ENCODE measurements around the gene SULF2.

SULF2 gene

DNA sequence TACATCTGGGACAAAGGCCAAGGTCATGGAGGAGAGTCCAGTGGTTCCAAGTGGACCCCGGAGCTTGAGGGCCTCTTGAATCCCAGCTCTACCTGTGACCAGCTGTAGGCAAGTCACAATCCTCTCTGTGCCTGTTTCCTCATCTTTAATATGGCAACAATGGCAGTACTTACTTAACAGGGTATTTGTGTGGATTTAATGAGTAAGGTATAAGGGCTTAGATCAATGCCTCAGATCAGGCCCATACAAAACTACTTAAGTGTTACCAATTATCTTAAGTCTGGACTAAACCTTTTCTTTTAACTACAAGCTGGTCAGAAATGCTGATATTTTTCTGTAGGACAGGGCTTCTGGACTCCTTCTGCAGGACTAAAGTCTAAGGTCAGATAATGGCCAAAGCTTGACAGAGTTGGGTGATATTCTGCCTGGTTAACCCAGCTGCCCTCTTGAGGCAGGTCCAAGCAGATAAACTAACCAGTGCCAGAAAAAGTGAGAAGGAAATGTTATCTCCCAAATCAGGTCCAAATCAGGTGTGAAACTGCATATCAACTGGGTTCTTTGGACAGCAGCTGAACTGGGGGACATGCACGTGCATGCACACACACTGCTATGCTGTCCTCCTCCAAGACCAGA, 2.2 kb downstream of the SULF2 start:
- TF ChIP-seq, protein P1, sequence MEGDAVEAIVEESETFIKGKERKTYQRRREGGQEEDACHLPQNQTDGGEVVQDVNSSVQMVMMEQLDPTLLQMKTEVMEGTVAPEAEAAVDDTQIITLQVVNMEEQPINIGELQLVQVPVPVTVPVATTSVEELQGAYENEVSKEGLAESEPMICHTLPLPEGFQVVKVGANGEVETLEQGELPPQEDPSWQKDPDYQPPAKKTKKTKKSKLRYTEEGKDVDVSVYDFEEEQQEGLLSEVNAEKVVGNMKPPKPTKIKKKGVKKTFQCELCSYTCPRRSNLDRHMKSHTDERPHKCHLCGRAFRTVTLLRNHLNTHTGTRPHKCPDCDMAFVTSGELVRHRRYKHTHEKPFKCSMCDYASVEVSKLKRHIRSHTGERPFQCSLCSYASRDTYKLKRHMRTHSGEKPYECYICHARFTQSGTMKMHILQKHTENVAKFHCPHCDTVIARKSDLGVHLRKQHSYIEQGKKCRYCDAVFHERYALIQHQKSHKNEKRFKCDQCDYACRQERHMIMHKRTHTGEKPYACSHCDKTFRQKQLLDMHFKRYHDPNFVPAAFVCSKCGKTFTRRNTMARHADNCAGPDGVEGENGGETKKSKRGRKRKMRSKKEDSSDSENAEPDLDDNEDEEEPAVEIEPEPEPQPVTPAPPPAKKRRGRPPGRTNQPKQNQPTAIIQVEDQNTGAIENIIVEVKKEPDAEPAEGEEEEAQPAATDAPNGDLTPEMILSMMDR (conservative IDR thresholded peaks at IDR 0.05; ENCODE audit: control insufficient read depth, insufficient read depth, low read depth, low read length), result no peak
- no peak overlapping the region for H3K4me3 ChIP-seq (ENCODE audit: control insufficient read depth, low read depth, low read length)

DNA sequence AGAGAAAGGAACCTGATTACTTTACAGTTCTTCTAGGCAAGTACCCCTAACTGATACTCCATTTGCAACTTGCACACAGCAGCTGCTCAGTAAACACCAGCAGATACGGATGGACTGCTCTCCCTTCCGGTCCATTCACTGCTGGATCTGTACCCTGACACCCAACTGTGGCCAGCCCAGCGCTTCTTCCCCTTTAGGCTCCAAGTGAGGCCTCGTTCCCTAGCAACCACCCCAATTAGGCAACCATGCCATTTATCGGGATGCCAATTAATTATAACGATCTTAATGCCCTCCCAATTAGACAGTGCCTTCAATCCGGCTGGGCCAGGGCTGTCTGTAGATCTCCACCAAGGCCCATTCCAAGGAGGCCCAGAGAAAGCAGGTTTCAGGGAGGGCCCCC, 3.2 kb downstream of the SULF2 start:
- DNase-seq (ENCODE audit: low read depth), result no peak
- no peak overlapping the region for H3K4me3 ChIP-seq (ENCODE audit: control insufficient read depth, low read depth, low read length)
- TF ChIP-seq, protein P1 (conservative IDR thresholded peaks at IDR 0.05; ENCODE audit: control insufficient read depth, insufficient read depth, low read depth, low read length), result no peak

More for the DNA sequence above, 2.2 kb downstream of the SULF2 start:
- no peak for DNase-seq (ENCODE audit: low read depth)

DNA sequence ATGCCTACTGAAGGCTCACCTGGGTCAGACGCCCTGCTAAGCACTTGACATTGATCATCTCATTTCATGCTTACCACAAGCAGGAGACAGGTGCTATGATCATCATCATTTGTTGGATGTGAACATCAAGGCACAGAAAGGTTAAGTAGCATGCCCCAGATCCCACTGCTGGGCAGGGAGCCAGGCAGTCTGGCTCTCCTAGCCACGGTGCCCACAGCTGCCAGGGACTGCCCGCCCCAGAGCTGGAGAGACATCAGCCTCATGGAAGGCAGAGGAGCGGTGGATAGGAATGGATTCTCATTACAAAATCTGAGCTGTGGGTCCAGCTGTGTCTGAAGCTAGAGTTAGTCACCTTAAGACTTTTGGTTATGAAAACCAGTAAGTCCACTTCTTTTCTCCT, 3.6 kb downstream of the SULF2 start:
- DNase-seq (ENCODE audit: low read depth), result no peak
- no peak overlapping the region for H3K4me3 ChIP-seq (ENCODE audit: control insufficient read depth, low read depth, low read length)
- TF ChIP-seq, protein P1 (conservative IDR thresholded peaks at IDR 0.05; ENCODE audit: control insufficient read depth, insufficient read depth, low read depth, low read length), result no peak

DNA sequence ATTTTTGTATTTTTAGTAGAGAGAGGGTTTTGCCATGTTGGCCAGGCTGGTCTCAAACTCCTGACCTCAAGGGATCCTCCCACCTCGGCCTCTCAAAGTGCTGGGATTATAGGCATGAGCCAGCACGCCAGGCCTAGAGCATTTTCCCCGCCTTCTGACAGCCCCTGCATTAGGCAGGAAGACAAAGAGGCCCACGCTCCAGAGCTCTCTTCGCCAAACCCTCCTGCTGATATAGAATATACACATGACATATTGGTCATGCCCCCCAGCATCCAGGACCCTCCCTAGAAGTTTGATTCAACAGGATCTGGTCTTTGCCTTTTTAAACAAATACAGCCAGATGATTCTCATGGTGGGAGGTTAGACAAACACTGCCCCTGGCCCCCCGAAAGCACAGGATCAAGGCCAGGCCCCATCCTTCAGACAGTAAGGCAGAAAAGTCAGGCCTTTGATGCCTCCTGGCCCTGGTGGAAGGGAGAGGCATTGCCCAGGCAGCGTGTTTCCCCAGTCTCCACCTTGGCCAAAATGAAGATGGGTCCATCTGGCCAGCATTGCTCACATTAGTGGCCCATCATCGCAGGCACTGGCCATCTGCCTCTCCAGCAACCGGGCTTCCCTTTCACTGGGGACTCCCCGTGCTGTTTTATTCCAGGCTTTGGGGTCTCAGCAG, 4.4 kb downstream of the SULF2 start:
- no peak overlapping the region for H3K4me3 ChIP-seq (ENCODE audit: control insufficient read depth, low read depth, low read length)
- TF ChIP-seq, protein P1 (conservative IDR thresholded peaks at IDR 0.05; ENCODE audit: control insufficient read depth, insufficient read depth, low read depth, low read length), result no peak
- no peak for DNase-seq (ENCODE audit: low read depth)

DNA sequence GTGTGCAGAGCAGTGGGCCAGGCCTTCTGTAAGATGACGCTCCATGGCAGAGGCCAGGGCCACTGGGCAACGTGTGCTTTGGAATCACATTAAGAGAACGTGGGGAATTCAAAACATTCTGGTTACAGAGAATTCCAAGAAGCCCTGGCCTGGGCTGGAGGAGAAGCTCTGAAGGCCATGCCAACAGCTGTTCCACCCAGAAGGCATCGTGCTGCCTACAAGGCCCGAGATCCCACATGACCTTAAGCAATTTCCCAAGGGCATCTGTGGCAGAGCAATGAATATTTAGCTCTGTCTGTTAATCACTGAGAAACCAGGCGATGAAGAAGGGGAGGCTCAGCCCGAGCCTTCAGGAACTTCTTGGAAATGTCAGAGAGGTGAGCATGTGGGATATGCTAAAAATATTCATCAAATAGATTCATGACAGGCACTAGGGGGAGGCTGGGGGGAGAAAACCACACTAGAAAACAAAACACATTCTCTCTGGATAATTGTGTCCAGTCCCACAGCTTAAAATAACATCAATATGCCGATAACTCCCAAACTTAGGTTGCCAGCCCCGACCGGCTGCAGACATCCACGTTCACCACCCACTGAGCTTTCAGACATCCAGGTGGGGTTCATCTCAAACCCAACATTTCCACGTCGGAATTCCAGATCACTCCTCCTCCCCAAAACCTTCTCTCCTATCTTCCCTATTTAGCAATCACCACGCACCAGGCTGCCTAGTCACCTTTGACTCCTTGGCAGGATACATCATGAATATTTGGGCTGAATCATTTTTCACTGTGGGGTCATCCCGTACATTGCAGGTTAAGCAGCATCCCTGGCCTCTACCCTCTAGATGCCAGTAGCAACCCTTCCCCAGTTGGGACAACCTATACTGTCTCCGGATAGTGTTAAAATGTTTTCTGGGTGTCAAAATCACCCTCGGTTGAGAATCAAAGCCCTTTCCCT, 6.6 kb downstream of the SULF2 start:
- TF ChIP-seq, protein P1 (conservative IDR thresholded peaks at IDR 0.05; ENCODE audit: control insufficient read depth, insufficient read depth, low read depth, low read length), result no peak
- DNase-seq (ENCODE audit: low read depth), result no peak
- no peak overlapping the region for H3K4me3 ChIP-seq (ENCODE audit: control insufficient read depth, low read depth, low read length)

DNA sequence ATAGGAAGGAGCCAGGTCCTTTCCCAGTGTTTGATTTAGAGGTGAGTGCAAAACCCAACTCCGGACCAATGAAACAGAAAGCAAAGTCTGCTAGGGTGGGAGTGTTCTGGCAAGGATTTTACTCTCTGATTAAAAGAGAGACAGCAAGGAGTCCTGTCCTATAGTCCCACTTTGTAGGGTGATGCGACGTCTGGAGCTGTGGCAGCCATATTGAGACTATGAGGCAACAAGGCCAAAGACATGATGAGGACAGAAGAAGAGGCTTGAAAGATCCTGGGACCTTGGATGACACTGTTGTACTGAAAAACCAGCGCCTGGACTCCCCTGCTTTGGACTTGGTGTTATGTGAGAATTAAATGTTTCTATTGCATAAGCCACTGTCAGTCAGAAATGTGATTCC, 8.1 kb downstream of the SULF2 start:
- TF ChIP-seq, protein P1 (conservative IDR thresholded peaks at IDR 0.05; ENCODE audit: control insufficient read depth, insufficient read depth, low read depth, low read length), result no peak
- no peak overlapping the region for H3K4me3 ChIP-seq (ENCODE audit: control insufficient read depth, low read depth, low read length)
- DNase-seq (ENCODE audit: low read depth), result no peak
